ACHN (cell line): ENCODE measurements around the gene BICD1.
"Not testable (repeated sequence)": the region's sequence is repeated elsewhere in the genome, so short reads cannot be mapped to it uniquely, and the experiment has no call there.

Experiments
- DNase-seq: peaks from one replicate; pipeline ENCODE4 v3.0.0-alpha.2; 2015
- in situ Hi-C: cut with HindIII; loops from 2 replicates; pipeline ENCODE4 v1.10.0; 2017; ENCODE audit warnings: low sequenced_read_pairs, low pct_ligation_motif_present, low pct_unique_long_range_greater_than_20kb

The BICD1 gene

GRCh38 chr12:32257695-32258496 is 151.2 kb downstream of the BICD1 start:
- in situ Hi-C loops, result no loop called here
- no peak for DNase-seq

GRCh38 chr12:32260696-32261095 is 154.0 kb downstream of the BICD1 start:
- in situ Hi-C loops, result no loop called here
- no peak for DNase-seq

GRCh38 chr12:32261638-32262037 is 155.0 kb downstream of the BICD1 start:
- DNase-seq, result peak; percentile 59
- in situ Hi-C loops, result no loop called here

- in situ Hi-C loops, result no loop called here
- no peak for DNase-seq
Measured at GRCh38 chr12:32264961-32265360, 158.3 kb downstream of the BICD1 start.

- in situ Hi-C loops, result no loop called here
- DNase-seq, result no peak
Measured at GRCh38 chr12:32265456-32265855, 158.8 kb downstream of the BICD1 start.

GRCh38 chr12:32265951-32266350 is 159.3 kb downstream of the BICD1 start:
- no peak for DNase-seq
- in situ Hi-C loops, result no loop called here

- in situ Hi-C loops, result no loop called here
- peak; percentile 49 for DNase-seq
Measured at GRCh38 chr12:32266756-32267155, 160.1 kb downstream of the BICD1 start.

- in situ Hi-C loops, result no loop called here
- peak; percentile 77 for DNase-seq
Measured at GRCh38 chr12:32270818-32271710, 164.4 kb downstream of the BICD1 start.

GRCh38 chr12:32272465-32272864 is 165.8 kb downstream of the BICD1 start:
- in situ Hi-C loops, result no loop called here
- no peak for DNase-seq

GRCh38 chr12:32273063-32273522 is 166.4 kb downstream of the BICD1 start:
- peak; percentile 35 for DNase-seq
- in situ Hi-C loops, result no loop called here

- DNase-seq, result peak; percentile 48
- in situ Hi-C loops, result no loop called here
Measured at GRCh38 chr12:32273712-32274111, 167.1 kb downstream of the BICD1 start.

- in situ Hi-C loops, result no loop called here
- no peak for DNase-seq
Measured at GRCh38 chr12:32274665-32275064, 168.0 kb downstream of the BICD1 start.

GRCh38 chr12:32275520-32275919 is 168.9 kb downstream of the BICD1 start:
- DNase-seq, in situ Hi-C loops: not testable (repeated sequence)

GRCh38 chr12:32277774-32278173 is 171.1 kb downstream of the BICD1 start:
- in situ Hi-C loops, result no loop called here
- DNase-seq, result no peak

GRCh38 chr12:32281098-32281497 is 174.5 kb downstream of the BICD1 start:
- in situ Hi-C loops, result no loop called here
- DNase-seq, result no peak

- in situ Hi-C loops, result no loop called here
- DNase-seq, result no peak
Measured at GRCh38 chr12:32284561-32284960, 177.9 kb downstream of the BICD1 start.

- in situ Hi-C loops, result no loop called here
- DNase-seq, result no peak
Measured at GRCh38 chr12:32285021-32285420, 178.4 kb downstream of the BICD1 start.

- no peak for DNase-seq
- in situ Hi-C loops, result no loop called here
Measured at GRCh38 chr12:32285489-32285888, 178.8 kb downstream of the BICD1 start.

GRCh38 chr12:32290411-32290810 is 183.8 kb downstream of the BICD1 start:
- in situ Hi-C loops, result no loop called here
- DNase-seq, result no peak
